T47D (cell line): ENCODE measurements around the gene PAWR.
A peak's percentile ranks its signal among the peaks of the same experiment; 100 is the strongest.

Experiments
- DNase-seq, 2 experiments: peaks; one replicate each; pipeline versions ENCODE4 v3.0.0 to v3.0.0-alpha.2; 2011 to 2012; ENCODE audit warnings: low read depth in 1 of 2, low spot score in 1 of 2
- JUND ChIP-seq: IDR thresholded peaks from 2 replicates; pipeline ENCODE4 v1.6.1; 2012; ENCODE audit warnings: low read depth
- in situ Hi-C: cut with HindIII; loops from 2 replicates; pipeline ENCODE4 v1.10.0; 2016; ENCODE audit warnings: low sequenced_read_pairs, low pct_unique_long_range_greater_than_20kb

Gene PAWR

GRCh38 chr12:79624378-79624777 lies 66.4 kb downstream of the PAWR start:
- in situ Hi-C loops = no loop called here
- no peak for DNase-seq
- no peak for TF ChIP-seq JUND

- TF ChIP-seq JUND = no peak
- no peak for DNase-seq
- in situ Hi-C loops = no loop called here
These were observed 70.7 kb downstream of the PAWR start for GRCh38 chr12:79619872-79620562.

- no peak for TF ChIP-seq JUND
- no peak for DNase-seq
- in situ Hi-C loops = no loop called here
These were observed 71.8 kb downstream of the PAWR start for GRCh38 chr12:79618848-79619404.

- in situ Hi-C loops = no loop called here
- TF ChIP-seq JUND = no peak
- DNase-seq = no peak
These were observed 73.1 kb downstream of the PAWR start for GRCh38 chr12:79617696-79618095.

- no peak for TF ChIP-seq JUND
- no peak for DNase-seq
- in situ Hi-C loops = no loop called here
These were observed 74.9 kb downstream of the PAWR start for GRCh38 chr12:79615596-79616560.

- TF ChIP-seq JUND = no peak
- in situ Hi-C loops = no loop called here
- DNase-seq = peak in 1 of 2 experiments; percentile 43
These were observed 76.0 kb downstream of the PAWR start for GRCh38 chr12:79614730-79615129.

- TF ChIP-seq JUND = no peak
- no peak for DNase-seq
- in situ Hi-C loops = no loop called here
These were observed 88.9 kb downstream of the PAWR start for GRCh38 chr12:79601908-79602307.

- in situ Hi-C loops = no loop called here
- DNase-seq = no peak
- no peak for TF ChIP-seq JUND
These were observed 92.9 kb downstream of the PAWR start for GRCh38 chr12:79597910-79598309.

GRCh38 chr12:79596719-79597350 lies 93.9 kb downstream of the PAWR start:
- in situ Hi-C loops = no loop called here
- TF ChIP-seq JUND = no peak
- no peak for DNase-seq

- in situ Hi-C loops = no loop called here
- TF ChIP-seq JUND = no peak
- DNase-seq = no peak
These were observed 95.5 kb downstream of the PAWR start for GRCh38 chr12:79595273-79595672.

- TF ChIP-seq JUND = no peak
- DNase-seq = no peak
- in situ Hi-C loops = no loop called here
These were observed 97.9 kb downstream of the PAWR start for GRCh38 chr12:79592865-79593264.

- DNase-seq = no peak
- no peak for TF ChIP-seq JUND
- in situ Hi-C loops = no loop called here
These were observed 98.8 kb downstream of the PAWR start for GRCh38 chr12:79591988-79592387.

GRCh38 chr12:79590751-79591150 lies 100.0 kb downstream of the PAWR start:
- in situ Hi-C loops = no loop called here
- no peak for TF ChIP-seq JUND
- no peak for DNase-seq
